Stimulated activated naive B cell treated with anti-CD40 and anti-IgM and Interleukin-4, amounts not matched to agents 10 μg/mL and 1 μg/mL and 100 μg/mL, for 72 hours (primary cell): ENCODE data around the gene TNMD.
"Not testable (repeated sequence)": the region's sequence is repeated elsewhere in the genome, so short reads cannot be mapped to it uniquely, and the experiment has no call there.

Experiments used
- ATAC-seq, 2 donors: fragments of 150-1000 bp; cut with Tn5 transposase; replicated peaks; 2 replicates each; pipeline ENCODE4 v1.10.0; 2021; ENCODE audit warnings: moderate library complexity in 1 of 2
- DNase-seq: peaks from one replicate; pipeline ENCODE4 v3.0.0; 2021
- H3K27ac Mint-ChIP-seq: one replicate; pipeline ENCODE4 v1.8.0; 2022; ENCODE audit warnings: mild to moderate bottlenecking, mixed read lengths
- H3K27me3 Mint-ChIP-seq, 2 donors: one replicate each; pipeline ENCODE4 v1.8.0; 2022; ENCODE audit warnings: mixed read lengths in 2 of 2
- H3K36me3 Mint-ChIP-seq, 2 donors: one replicate each; pipeline ENCODE4 v1.8.0; 2022; ENCODE audit warnings: mixed read lengths in 2 of 2, mild to moderate bottlenecking in 1 of 2
- H3K4me1 Mint-ChIP-seq, 2 donors: one replicate each; pipeline ENCODE4 v1.8.0; 2022; ENCODE audit warnings: mixed read lengths in 2 of 2, mild to moderate bottlenecking in 1 of 2
- H3K4me3 Mint-ChIP-seq, 2 donors: one replicate each; pipeline ENCODE4 v1.8.0; 2022; ENCODE audit warnings: mild to moderate bottlenecking in 2 of 2, mixed read lengths in 2 of 2, moderate library complexity in 1 of 2
- H3K9me3 Mint-ChIP-seq, 2 donors: one replicate each; pipeline ENCODE4 v1.8.0; 2022; ENCODE audit warnings: mixed read lengths in 2 of 2, mild to moderate bottlenecking in 1 of 2

The TNMD gene

GRCh38 chrX:100584611-100585010 lies at the start of gene TNMD:
Gene TNMD (plus strand): TSS chrX:100584936. CDS start chrX:100585019, 83 bp downstream.
- Mint-ChIP-seq H3K4me1 (no peaks in the 10 kb centered on the region), H3K9me3 (no peaks in the 10 kb centered on the region), H3K36me3 (no peaks in the 10 kb centered on the region), H3K27me3 (peaks cover 42 to 43% of the 10 kb centered on the region in 2 donors), H3K27ac (no peak within 1 kb of the TSS), H3K4me3 (no peak within 1 kb of the TSS)
- ATAC-seq: no peak
- no peak for DNase-seq

- not testable (repeated sequence) for H3K36me3 Mint-ChIP-seq, H3K9me3 Mint-ChIP-seq, H3K4me3 Mint-ChIP-seq, DNase-seq, H3K27ac Mint-ChIP-seq, H3K4me1 Mint-ChIP-seq, ATAC-seq
- H3K27me3 Mint-ChIP-seq: peaks cover 10 to 11% of the 10 kb centered on the region in 2 donors
These were observed 19.2 kb upstream of the TNMD start for GRCh38 chrX:100565534-100565933.

GRCh38 chrX:100586747-100587146 lies 2.0 kb downstream of the TNMD start:
- H3K4me1 Mint-ChIP-seq: no peaks in the 10 kb centered on the region
- no peak for ATAC-seq

GRCh38 chrX:100587861-100588260 lies 3.1 kb downstream of the TNMD start:
- H3K27ac Mint-ChIP-seq: no peak overlapping the region
- no peaks in the 10 kb centered on the region for H3K36me3 Mint-ChIP-seq
- H3K4me3 Mint-ChIP-seq: no peak overlapping the region
- no peaks in the 10 kb centered on the region for H3K4me1 Mint-ChIP-seq
- no peaks in the 10 kb centered on the region for H3K9me3 Mint-ChIP-seq
- DNase-seq (no peak), ATAC-seq (no peak)
- H3K27me3 Mint-ChIP-seq: peaks cover 38 to 40% of the 10 kb centered on the region in 2 donors

More at GRCh38 chrX:100586747-100587146, 2.0 kb downstream of the TNMD start:
- H3K27ac Mint-ChIP-seq: no peak overlapping the region
- H3K9me3 Mint-ChIP-seq: no peaks in the 10 kb centered on the region
- no peaks in the 10 kb centered on the region for H3K36me3 Mint-ChIP-seq
- H3K4me3 Mint-ChIP-seq: no peak overlapping the region
- no peak for DNase-seq
- peaks cover 42 to 47% of the 10 kb centered on the region in 2 donors for H3K27me3 Mint-ChIP-seq

GRCh38 chrX:100591256-100592051 lies 6.7 kb downstream of the TNMD start:
- Mint-ChIP-seq H3K9me3 (no peaks in the 10 kb centered on the region), H3K36me3 (no peaks in the 10 kb centered on the region), H3K4me1 (no peaks in the 10 kb centered on the region), H3K27me3 (peaks cover 31 to 34% of the 10 kb centered on the region in 2 donors), H3K27ac (no peak overlapping the region), H3K4me3 (no peak overlapping the region)
- DNase-seq: no peak
- no peak for ATAC-seq

GRCh38 chrX:100593126-100593525 lies 8.4 kb downstream of the TNMD start:
- Mint-ChIP-seq H3K4me1 (no peaks in the 10 kb centered on the region), H3K27ac (no peak overlapping the region), H3K4me3 (no peak overlapping the region), H3K9me3 (no peaks in the 10 kb centered on the region), H3K27me3 (peaks cover 31 to 34% of the 10 kb centered on the region in 2 donors), H3K36me3 (no peaks in the 10 kb centered on the region)
- no peak for DNase-seq
- ATAC-seq: no peak

- H3K9me3 Mint-ChIP-seq: no peaks in the 10 kb centered on the region
- H3K36me3 Mint-ChIP-seq: no peaks in the 10 kb centered on the region
- H3K27me3 Mint-ChIP-seq: peaks cover 26 to 29% of the 10 kb centered on the region in 2 donors
- no peak overlapping the region for H3K27ac Mint-ChIP-seq
- no peak for DNase-seq
- ATAC-seq: no peak
- no peaks in the 10 kb centered on the region for H3K4me1 Mint-ChIP-seq
- no peak overlapping the region for H3K4me3 Mint-ChIP-seq
These were observed 8.8 kb downstream of the TNMD start for GRCh38 chrX:100593581-100593980.

GRCh38 chrX:100596601-100597000 lies 11.9 kb downstream of the TNMD start:
- H3K27me3 Mint-ChIP-seq: peaks cover 12 to 13% of the 10 kb centered on the region in 2 donors
- ATAC-seq (no peak), DNase-seq (no peak)
- peaks cover 4 to 7% of the 10 kb centered on the region in 2 donors for H3K4me1 Mint-ChIP-seq
- H3K4me3 Mint-ChIP-seq: no peak overlapping the region
- no peaks in the 10 kb centered on the region for H3K36me3 Mint-ChIP-seq
- H3K27ac Mint-ChIP-seq: no peak overlapping the region
- no peaks in the 10 kb centered on the region for H3K9me3 Mint-ChIP-seq

- ATAC-seq: no peak
- H3K4me1 Mint-ChIP-seq: peaks cover 4 to 7% of the 10 kb centered on the region in 2 donors
- no peak for DNase-seq
- no peaks in the 10 kb centered on the region for H3K9me3 Mint-ChIP-seq
- no peak overlapping the region for H3K4me3 Mint-ChIP-seq
- peaks cover 20% of the 10 kb centered on the region in 2 donors for H3K27me3 Mint-ChIP-seq
- no peaks in the 10 kb centered on the region for H3K36me3 Mint-ChIP-seq
- H3K27ac Mint-ChIP-seq: no peak overlapping the region
These were observed 14.7 kb downstream of the TNMD start for GRCh38 chrX:100599456-100599855.

GRCh38 chrX:100600340-100600739 lies 15.6 kb downstream of the TNMD start:
- Mint-ChIP-seq H3K4me1 (peaks cover 4 to 7% of the 10 kb centered on the region in 2 donors), H3K4me3 (no peak overlapping the region), H3K36me3 (no peaks in the 10 kb centered on the region), H3K9me3 (no peaks in the 10 kb centered on the region), H3K27ac (no peak overlapping the region), H3K27me3 (peaks cover 16 to 24% of the 10 kb centered on the region in 2 donors)
- DNase-seq (no peak), ATAC-seq (no peak)

GRCh38 chrX:100600758-100601157 lies 16.0 kb downstream of the TNMD start:
- no peaks in the 10 kb centered on the region for H3K36me3 Mint-ChIP-seq
- no peak for DNase-seq
- ATAC-seq: peak; percentile 62 to 83
- H3K4me1 Mint-ChIP-seq: peaks cover 4 to 7% of the 10 kb centered on the region in 2 donors
- H3K27ac Mint-ChIP-seq: no peak overlapping the region
- peaks cover 12 to 20% of the 10 kb centered on the region in 2 donors for H3K27me3 Mint-ChIP-seq
- H3K4me3 Mint-ChIP-seq: no peak overlapping the region
- H3K9me3 Mint-ChIP-seq: no peaks in the 10 kb centered on the region

GRCh38 chrX:100606753-100607152 lies 22.0 kb downstream of the TNMD start:
- Mint-ChIP-seq H3K4me3 (no peak overlapping the region), H3K36me3 (no peaks in the 10 kb centered on the region), H3K4me1 (peaks cover 4 to 7% of the 10 kb centered on the region in 2 donors), H3K9me3 (no peaks in the 10 kb centered on the region), H3K27me3 (peaks cover 14 to 29% of the 10 kb centered on the region in 2 donors), H3K27ac (no peak overlapping the region)
- peak; percentile 80 to 94 for ATAC-seq
- no peak for DNase-seq

GRCh38 chrX:100609591-100609990 lies 24.9 kb downstream of the TNMD start:
- Mint-ChIP-seq H3K36me3 (no peaks in the 10 kb centered on the region), H3K9me3 (no peaks in the 10 kb centered on the region), H3K27ac (no peak overlapping the region), H3K4me3 (no peak overlapping the region), H3K27me3 (peaks cover 4 to 34% of the 10 kb centered on the region in 2 donors), H3K4me1 (peaks cover 4 to 7% of the 10 kb centered on the region in 2 donors)
- DNase-seq: no peak
- no peak for ATAC-seq

GRCh38 chrX:100611951-100612350 lies 27.2 kb downstream of the TNMD start:
- no peak overlapping the region for H3K4me3 Mint-ChIP-seq
- DNase-seq (no peak), ATAC-seq (no peak)
- no peaks in the 10 kb centered on the region for H3K9me3 Mint-ChIP-seq
- H3K36me3 Mint-ChIP-seq: no peaks in the 10 kb centered on the region
- H3K4me1 Mint-ChIP-seq: peaks cover 0 to under 1% of the 10 kb centered on the region in 2 donors
- no peak overlapping the region for H3K27ac Mint-ChIP-seq
- H3K27me3 Mint-ChIP-seq: peaks cover 14 to 42% of the 10 kb centered on the region in 2 donors

- no peaks in the 10 kb centered on the region for H3K9me3 Mint-ChIP-seq
- peak; percentile 19 for DNase-seq
- peak; percentile 95 to 99 for ATAC-seq
- H3K36me3 Mint-ChIP-seq: no peaks in the 10 kb centered on the region
- H3K4me3 Mint-ChIP-seq: no peak overlapping the region
- no peaks in the 10 kb centered on the region for H3K4me1 Mint-ChIP-seq
- H3K27ac Mint-ChIP-seq: no peak overlapping the region
- peaks cover 27 to 43% of the 10 kb centered on the region in 2 donors for H3K27me3 Mint-ChIP-seq
These were observed 30.3 kb downstream of the TNMD start for GRCh38 chrX:100615005-100615404.
